ENCODE measurements around the gene ZMAT1.
"Not testable (repeated sequence)": the region's sequence is repeated elsewhere in the genome, so short reads cannot be mapped to it uniquely, and the experiment has no call there.

The ZMAT1 gene

GRCh38 chrX:101931488-101932248 lies at the start of gene ZMAT1:
Gene ZMAT1, minus strand, starts transcription at chrX:101932027. Its CDS starts 19 bp downstream, at chrX:101932008.
- peak; percentile 21 for DNase-seq

DNA sequence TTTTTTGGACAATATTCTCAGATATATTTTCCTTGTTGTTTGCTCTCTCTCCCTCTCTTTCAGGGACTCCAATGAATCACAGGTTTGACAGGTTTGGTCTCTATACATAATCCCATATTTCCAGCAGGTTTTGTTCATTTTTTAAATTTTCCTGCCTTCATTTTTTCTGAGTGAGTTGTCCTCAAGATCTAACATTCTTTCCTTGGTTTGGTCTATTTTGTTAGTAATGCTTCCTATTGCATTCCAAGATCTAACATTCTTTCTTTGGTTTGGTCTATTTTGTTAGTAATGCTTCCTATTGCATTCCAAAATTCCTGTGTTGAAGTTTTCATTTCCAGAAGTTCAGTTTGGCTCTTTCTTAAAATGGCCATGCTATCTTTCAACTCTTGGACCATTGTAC lies 45.3 kb upstream of the ZMAT1 start:
- no peak for DNase-seq

- no peak for DNase-seq
These were observed 41.2 kb upstream of the ZMAT1 start for GRCh38 chrX:101973066-101973465.

- not testable (repeated sequence) for DNase-seq
These were observed 33.2 kb upstream of the ZMAT1 start for GRCh38 chrX:101964923-101965539.

DNA sequence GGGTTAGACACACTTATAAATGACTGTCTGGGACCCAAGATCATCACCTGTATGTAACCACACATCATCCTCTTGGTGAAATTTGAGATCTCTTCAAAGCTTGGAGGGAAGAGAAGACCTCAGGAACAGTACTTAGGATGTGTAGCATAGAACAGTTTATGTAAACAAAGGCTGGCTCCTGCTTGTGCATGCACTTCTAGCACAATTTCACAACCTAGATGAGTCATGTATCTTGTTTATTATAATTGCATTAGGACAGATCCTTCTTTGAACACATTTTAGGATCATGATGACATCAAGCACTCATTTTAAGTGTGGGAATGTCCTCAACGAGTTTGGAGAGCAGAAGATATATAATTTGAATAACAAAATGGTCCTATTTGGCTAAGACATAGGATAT lies 26.3 kb upstream of the ZMAT1 start:
- DNase-seq = no peak

- DNase-seq = no peak
These were observed 25.3 kb upstream of the ZMAT1 start for GRCh38 chrX:101957174-101957573.

DNA sequence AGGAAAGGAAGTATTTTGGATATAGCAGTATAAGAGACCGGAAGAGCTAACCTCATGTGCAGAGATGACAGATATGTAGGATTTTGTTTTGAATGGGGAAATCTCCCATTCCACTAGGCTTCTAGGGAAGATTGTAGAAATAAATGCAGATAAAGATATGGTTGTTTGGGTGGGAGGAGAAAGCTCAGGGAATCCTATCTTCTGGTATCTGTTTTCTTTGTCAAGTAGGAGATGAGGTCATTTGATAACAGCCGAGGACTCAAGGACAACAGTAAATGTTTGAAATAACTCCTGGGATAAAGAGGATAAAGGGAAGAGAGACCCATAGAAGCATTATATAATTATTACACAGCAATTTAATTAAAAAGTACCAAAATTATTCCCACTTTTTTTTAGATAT lies 24.7 kb upstream of the ZMAT1 start:
- DNase-seq = no peak

GRCh38 chrX:101950581-101950980 lies 18.8 kb upstream of the ZMAT1 start:
- no peak for DNase-seq

GRCh38 chrX:101932249-101932570 lies 383 bp upstream of the ZMAT1 start:
- no peak for DNase-seq

GRCh38 chrX:101931136-101931487 lies 715 bp downstream of the ZMAT1 start:
- DNase-seq = no peak

DNA sequence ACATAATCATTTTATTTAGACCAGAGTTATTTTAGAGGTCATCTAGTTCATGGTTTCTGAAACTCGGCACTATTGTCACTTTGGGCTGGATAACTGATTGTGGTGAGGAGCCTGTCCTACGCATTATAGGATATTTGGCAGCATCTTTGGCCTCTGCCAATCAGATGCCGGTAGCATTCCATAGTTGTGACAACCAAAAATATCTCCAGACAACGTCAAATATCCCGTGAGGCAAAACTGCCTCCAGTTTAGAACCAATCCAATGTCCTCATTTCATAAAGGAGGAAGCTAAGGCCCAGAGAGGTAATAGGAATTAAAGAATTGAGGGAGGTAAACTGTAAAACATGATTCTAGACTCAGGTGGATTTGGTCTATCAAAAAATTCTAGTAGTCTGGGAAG lies 6.1 kb downstream of the ZMAT1 start:
- DNase-seq = no peak

DNA sequence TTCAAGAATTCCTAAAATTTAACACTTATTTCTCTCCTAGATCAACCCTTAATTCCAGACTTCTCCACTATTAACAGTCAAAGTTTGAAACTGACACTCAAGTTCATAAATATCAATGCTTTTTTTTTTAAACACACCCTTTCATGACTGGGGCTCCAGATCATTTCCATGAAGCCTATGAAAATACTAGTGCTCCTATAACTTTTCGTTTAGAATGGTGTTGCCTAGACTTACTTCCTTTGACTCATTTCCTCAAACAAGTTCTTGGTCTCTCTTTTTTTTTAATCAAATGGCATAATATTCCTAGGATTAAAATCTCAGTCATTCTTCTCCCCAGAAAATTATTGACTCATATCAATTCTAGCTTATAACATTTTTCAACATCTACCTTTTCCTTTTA lies 13.1 kb downstream of the ZMAT1 start:
- no peak for DNase-seq

DNA sequence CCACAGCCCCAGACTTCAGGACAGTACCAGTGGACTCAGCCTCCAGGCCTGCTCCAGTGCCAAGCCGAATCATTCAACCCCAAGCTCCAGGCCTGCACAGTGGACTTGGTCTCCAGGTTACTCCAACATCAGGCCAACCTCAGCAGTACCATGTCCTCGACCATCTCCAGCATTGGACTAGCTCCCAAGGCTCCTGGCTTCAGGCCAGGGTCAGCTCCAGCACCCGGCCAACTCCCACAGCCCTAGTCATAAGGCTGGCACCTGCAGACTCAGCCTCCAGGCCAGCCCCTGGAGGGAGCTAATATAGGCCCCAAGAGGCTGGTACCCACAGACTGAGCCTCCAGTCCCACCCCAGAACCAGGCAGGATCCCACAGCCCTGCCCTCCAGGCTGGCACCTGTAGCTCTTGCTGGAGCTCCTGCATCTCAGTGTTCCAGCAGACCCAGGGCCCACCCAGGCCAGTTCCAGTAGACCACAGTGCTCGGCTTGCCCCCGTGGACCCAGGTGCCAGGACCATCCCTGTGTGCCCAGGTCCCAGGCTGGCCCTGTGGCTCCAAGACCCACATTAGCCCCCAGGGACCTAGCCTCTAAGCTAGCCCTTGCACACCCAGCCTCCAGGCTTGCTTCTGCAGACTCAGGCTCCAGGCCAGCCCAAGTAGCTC lies 25.6 kb downstream of the ZMAT1 start:
- DNase-seq = no peak

GRCh38 chrX:101904996-101905395 lies 26.8 kb downstream of the ZMAT1 start:
- no peak for DNase-seq
